HG03469 (cell line): ENCODE measurements around the gene KMT5B.
"Not testable (repeated sequence)": the region's sequence is repeated elsewhere in the genome, so short reads cannot be mapped to it uniquely, and the experiment has no call there.

ENCODE experiments used
- ATAC-seq: cut with Tn5 transposase; IDR thresholded peaks from one replicate; pipeline ENCODE4 v1.9.1; 2021; ENCODE audit warnings: mild to moderate bottlenecking, moderate library complexity, moderate number of reproducible peaks; ENCODE audit not compliant: unreplicated experiment

The KMT5B gene

GRCh38 chr11:68213135-68213515 lies at the start of gene KMT5B:
TSS of gene KMT5B (minus strand) at chr11:68213296. CDS start at chr11:68190076, 23,220 bp downstream.
- no peak for ATAC-seq

- ATAC-seq = no peak
Measured at GRCh38 chr11:68262544-68262827, 49.4 kb upstream of the KMT5B start.

GRCh38 chr11:68261749-68262543 lies 48.9 kb upstream of the KMT5B start:
- no peak for ATAC-seq

- no peak for ATAC-seq
Measured at GRCh38 chr11:68261006-68261405, 47.9 kb upstream of the KMT5B start.

- ATAC-seq = no peak
Measured at GRCh38 chr11:68260484-68260883, 47.4 kb upstream of the KMT5B start.

GRCh38 chr11:68259122-68259959 lies 46.2 kb upstream of the KMT5B start:
- no peak for ATAC-seq

- no peak for ATAC-seq
Measured at GRCh38 chr11:68258363-68258765, 45.3 kb upstream of the KMT5B start.

GRCh38 chr11:68257477-68258362 lies 44.6 kb upstream of the KMT5B start:
- no peak for ATAC-seq

- ATAC-seq = no peak
Measured at GRCh38 chr11:68256331-68256741, 43.2 kb upstream of the KMT5B start.

GRCh38 chr11:68255526-68255925 lies 42.4 kb upstream of the KMT5B start:
- no peak for ATAC-seq

GRCh38 chr11:68254421-68254820 lies 41.3 kb upstream of the KMT5B start:
- no peak for ATAC-seq

- ATAC-seq = no peak
Measured at GRCh38 chr11:68251765-68252164, 38.7 kb upstream of the KMT5B start.

GRCh38 chr11:68244912-68245311 lies 31.8 kb upstream of the KMT5B start:
- not testable (repeated sequence) for ATAC-seq

- ATAC-seq = not testable (repeated sequence)
Measured at GRCh38 chr11:68243847-68244246, 30.8 kb upstream of the KMT5B start.

- ATAC-seq = no peak
Measured at GRCh38 chr11:68242616-68243015, 29.5 kb upstream of the KMT5B start.

- no peak for ATAC-seq
Measured at GRCh38 chr11:68231621-68232020, 18.5 kb upstream of the KMT5B start.

- no peak for ATAC-seq
Measured at GRCh38 chr11:68229601-68230000, 16.5 kb upstream of the KMT5B start.

GRCh38 chr11:68226421-68226820 lies 13.3 kb upstream of the KMT5B start:
- no peak for ATAC-seq

GRCh38 chr11:68224606-68225005 lies 11.5 kb upstream of the KMT5B start:
- no peak for ATAC-seq

- ATAC-seq = no peak
Measured at GRCh38 chr11:68223275-68223674, 10.2 kb upstream of the KMT5B start.

GRCh38 chr11:68221406-68221805 lies 8.3 kb upstream of the KMT5B start:
- no peak for ATAC-seq
